GM10266 (cell line): Measurements from ENCODE around the gene SRSF1.

Source experiments
- DNase-seq: peaks from one replicate; pipeline ENCODE4 v3.0.0; 2012; ENCODE audit errors: extremely low spot score
- TF ChIP-seq, protein P1 (sequence below): IDR thresholded peaks from 2 replicates; pipeline ENCODE4 v1.5.1; 2012; ENCODE audit warnings: mild to moderate bottlenecking, low read depth; ENCODE audit not compliant: control insufficient read depth, insufficient read depth; ENCODE audit errors: missing control alignments

The SRSF1 gene

GRCh38 chr17:57954397-57955182 lies 52.5 kb downstream of the SRSF1 start:
- DNase-seq, result no peak
- TF ChIP-seq, protein P1, sequence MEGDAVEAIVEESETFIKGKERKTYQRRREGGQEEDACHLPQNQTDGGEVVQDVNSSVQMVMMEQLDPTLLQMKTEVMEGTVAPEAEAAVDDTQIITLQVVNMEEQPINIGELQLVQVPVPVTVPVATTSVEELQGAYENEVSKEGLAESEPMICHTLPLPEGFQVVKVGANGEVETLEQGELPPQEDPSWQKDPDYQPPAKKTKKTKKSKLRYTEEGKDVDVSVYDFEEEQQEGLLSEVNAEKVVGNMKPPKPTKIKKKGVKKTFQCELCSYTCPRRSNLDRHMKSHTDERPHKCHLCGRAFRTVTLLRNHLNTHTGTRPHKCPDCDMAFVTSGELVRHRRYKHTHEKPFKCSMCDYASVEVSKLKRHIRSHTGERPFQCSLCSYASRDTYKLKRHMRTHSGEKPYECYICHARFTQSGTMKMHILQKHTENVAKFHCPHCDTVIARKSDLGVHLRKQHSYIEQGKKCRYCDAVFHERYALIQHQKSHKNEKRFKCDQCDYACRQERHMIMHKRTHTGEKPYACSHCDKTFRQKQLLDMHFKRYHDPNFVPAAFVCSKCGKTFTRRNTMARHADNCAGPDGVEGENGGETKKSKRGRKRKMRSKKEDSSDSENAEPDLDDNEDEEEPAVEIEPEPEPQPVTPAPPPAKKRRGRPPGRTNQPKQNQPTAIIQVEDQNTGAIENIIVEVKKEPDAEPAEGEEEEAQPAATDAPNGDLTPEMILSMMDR, result no peak

- no peak for DNase-seq
These were observed 53.2 kb downstream of the SRSF1 start for GRCh38 chr17:57953705-57954396.

More at GRCh38 chr17:57953705-57954396, 53.2 kb downstream of the SRSF1 start:
- TF ChIP-seq, protein P1, result no peak
